MCF 10A (cell line): ENCODE measurements around the gene LCA5. TPM values are rescaled to one million over a fixed set of nuclear protein-coding genes. Genes with fewer than 3 reads are reported as not detected.
A peak's percentile ranks its signal among the peaks of the same experiment; 100 is the strongest.

Experiments used
- BruUV-seq: library from RNA; stranded (reverse); fragments of 400-500 nt; replicated peaks from 2 replicates; lab custom pipeline; 2021; lab: Mats Ljungman, UMichigan
- CTCF ChIA-PET: fragments of 300-600 bp; sonication (Branson Sonifier 250); formaldehyde crosslinking; extraction: SDS; loops from one replicate; lab custom pipeline; 2021; ENCODE audit warnings: antibody characterized with exemption, inconsistent platforms; lab: Yijun Ruan, JAX
- POLR2A ChIA-PET: fragments of 300-600, 350-650 bp; sonication (Branson Sonifier 250); formaldehyde crosslinking; extraction: SDS; loops from one replicate; lab custom pipeline; 2020; ENCODE audit warnings: antibody characterized with exemption, inconsistent platforms; lab: Yijun Ruan, JAX
- DNase-seq: peaks from one replicate; pipeline ENCODE4 v3.0.0-alpha.2; 2018; ENCODE audit not compliant: unreplicated experiment
- H3K27ac Mint-ChIP-seq: one replicate; pipeline ENCODE4 v1.8.0; 2022; ENCODE audit warnings: mild to moderate bottlenecking, low read depth, mixed read lengths; ENCODE audit not compliant: unreplicated experiment
- H3K27me3 Mint-ChIP-seq: one replicate; pipeline ENCODE4 v1.8.0; 2022; ENCODE audit warnings: mixed read lengths; ENCODE audit not compliant: insufficient read depth, unreplicated experiment
- H3K36me3 Mint-ChIP-seq: one replicate; pipeline ENCODE4 v1.8.0; 2022; ENCODE audit warnings: mild to moderate bottlenecking, moderate library complexity, mixed read lengths; ENCODE audit not compliant: insufficient read depth, unreplicated experiment
- H3K4me1 Mint-ChIP-seq: one replicate; pipeline ENCODE4 v1.8.0; 2022; ENCODE audit warnings: mixed read lengths; ENCODE audit not compliant: insufficient read depth, unreplicated experiment
- H3K4me3 Mint-ChIP-seq: one replicate; pipeline ENCODE4 v1.8.0; 2022; ENCODE audit warnings: mild to moderate bottlenecking, moderate library complexity, mixed read lengths; ENCODE audit not compliant: unreplicated experiment
- H3K9me3 Mint-ChIP-seq: one replicate; pipeline ENCODE4 v1.8.0; 2022; ENCODE audit warnings: mixed read lengths; ENCODE audit not compliant: unreplicated experiment
- intact Hi-C: fragments of 100-400 bp; cut with micrococcal nuclease; formaldehyde crosslinking; loops from 2 replicates; pipeline ENCODE4 v1.14.1; 2022
- total RNA-seq: library from RNA; stranded (reverse); gene quantifications from 2 replicates; pipeline ENCODE4 v1.2.3, GENCODE V29; 2022
- TF ChIP-seq, protein P1 (sequence below): fragments of 200-600 bp; IDR thresholded peaks from one replicate; pipeline ENCODE4 v1.8.0; 2022; ENCODE audit warnings: antibody characterized with exemption, mild to moderate bottlenecking; ENCODE audit not compliant: unreplicated experiment

The LCA5 gene
- total RNA-seq, 1 experiment from 2014 or later: 4.5 TPM

DNA sequence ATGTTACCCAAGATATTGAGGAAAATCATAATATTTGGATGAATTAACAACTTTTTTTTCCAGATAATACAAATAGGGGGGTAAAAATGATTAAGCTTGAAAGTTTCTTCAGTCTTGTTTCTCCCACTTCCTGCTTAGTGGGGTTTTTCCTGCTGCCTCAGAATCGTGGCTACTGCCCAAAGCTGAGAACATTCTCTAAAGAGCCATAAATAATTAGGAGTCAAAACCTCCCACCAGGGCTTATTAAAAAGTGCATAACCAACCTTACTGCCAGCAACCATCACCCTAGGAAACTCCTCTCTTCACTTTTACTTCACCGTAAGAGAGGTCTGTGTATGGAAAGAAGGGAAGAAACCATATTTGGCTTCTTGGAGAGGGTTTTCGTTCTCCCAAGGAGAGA is 9.0 kb upstream of the LCA5 start:
- intact Hi-C loops: no loop called here
- no peaks in the 10 kb centered on the region for H3K27me3 Mint-ChIP-seq
- H3K4me3 Mint-ChIP-seq: no peak overlapping the region
- no TSS peak for BruUV-seq
- DNase-seq: no peak
- peaks cover 8% of the 10 kb centered on the region for H3K4me1 Mint-ChIP-seq
- TF ChIP-seq, protein P1, sequence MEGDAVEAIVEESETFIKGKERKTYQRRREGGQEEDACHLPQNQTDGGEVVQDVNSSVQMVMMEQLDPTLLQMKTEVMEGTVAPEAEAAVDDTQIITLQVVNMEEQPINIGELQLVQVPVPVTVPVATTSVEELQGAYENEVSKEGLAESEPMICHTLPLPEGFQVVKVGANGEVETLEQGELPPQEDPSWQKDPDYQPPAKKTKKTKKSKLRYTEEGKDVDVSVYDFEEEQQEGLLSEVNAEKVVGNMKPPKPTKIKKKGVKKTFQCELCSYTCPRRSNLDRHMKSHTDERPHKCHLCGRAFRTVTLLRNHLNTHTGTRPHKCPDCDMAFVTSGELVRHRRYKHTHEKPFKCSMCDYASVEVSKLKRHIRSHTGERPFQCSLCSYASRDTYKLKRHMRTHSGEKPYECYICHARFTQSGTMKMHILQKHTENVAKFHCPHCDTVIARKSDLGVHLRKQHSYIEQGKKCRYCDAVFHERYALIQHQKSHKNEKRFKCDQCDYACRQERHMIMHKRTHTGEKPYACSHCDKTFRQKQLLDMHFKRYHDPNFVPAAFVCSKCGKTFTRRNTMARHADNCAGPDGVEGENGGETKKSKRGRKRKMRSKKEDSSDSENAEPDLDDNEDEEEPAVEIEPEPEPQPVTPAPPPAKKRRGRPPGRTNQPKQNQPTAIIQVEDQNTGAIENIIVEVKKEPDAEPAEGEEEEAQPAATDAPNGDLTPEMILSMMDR: no peak
- no peaks in the 10 kb centered on the region for H3K9me3 Mint-ChIP-seq
- POLR2A ChIA-PET: interaction anchor here (0.7 to 3.9 kb wide), 5 partner anchors 8 to 467 kb away, joined by 3 to 39 read pairs (median 13); partner anchors contain the start of genes LCA5 and PHIP
- peak overlapping the region; percentile 95 for H3K27ac Mint-ChIP-seq
- CTCF ChIA-PET: interaction anchor here (1.5 to 2.3 kb wide), 2 partner anchors 11 to 12 kb away, joined by 4 to 15 read pairs; no protein-coding TSS in a partner anchor
- peaks cover 10% of the 10 kb centered on the region for H3K36me3 Mint-ChIP-seq

- H3K27ac Mint-ChIP-seq: peak overlapping the region; percentile 95
- peak overlapping the region; percentile 51 for H3K4me3 Mint-ChIP-seq
- BruUV-seq: no TSS peak
- peaks cover 8% of the 10 kb centered on the region for H3K4me1 Mint-ChIP-seq
- peak; percentile 99 for DNase-seq
- ChIA-PET CTCF (interaction anchor here (0.5 to 2.3 kb wide), 7 partner anchors 10 to 325 kb away, joined by 3 to 15 read pairs (median 4); no protein-coding TSS in a partner anchor), POLR2A (interaction anchor here (0.6 to 3.9 kb wide), 12 partner anchors 9 to 471 kb away, joined by 3 to 39 read pairs (median 4); partner anchors contain the start of genes LCA5 and PHIP)
- no peaks in the 10 kb centered on the region for H3K27me3 Mint-ChIP-seq
- peaks cover 10% of the 10 kb centered on the region for H3K36me3 Mint-ChIP-seq
- H3K9me3 Mint-ChIP-seq: no peaks in the 10 kb centered on the region
- TF ChIP-seq, protein P1: peak; percentile 25
- intact Hi-C loops: no loop called here
Measured at GRCh38 chr6:79544939-79545450, 7.8 kb upstream of the LCA5 start.

- POLR2A ChIA-PET: interaction anchor here (0.7 to 3.9 kb wide), 13 partner anchors 9 to 529 kb away, joined by 3 to 39 read pairs (median 3); partner anchors contain the start of genes LCA5 and PHIP
- TSS peak; percentile 93 for BruUV-seq
Measured at GRCh38 chr6:79544299-79544927, 7.2 kb upstream of the LCA5 start.

More at GRCh38 chr6:79544299-79544927, 7.2 kb upstream of the LCA5 start:
- Mint-ChIP-seq H3K4me1 (peaks cover 8% of the 10 kb centered on the region), H3K27me3 (no peaks in the 10 kb centered on the region), H3K9me3 (no peaks in the 10 kb centered on the region), H3K27ac (peak overlapping the region; percentile 95), H3K36me3 (peaks cover 10% of the 10 kb centered on the region), H3K4me3 (peak overlapping the region; percentile 51)
- intact Hi-C loops: no loop called here
- TF ChIP-seq, protein P1: no peak
- CTCF ChIA-PET: interaction anchor here (0.5 to 2.3 kb wide), 8 partner anchors 9 to 325 kb away, joined by 3 to 15 read pairs (median 4); no protein-coding TSS in a partner anchor
- no peak for DNase-seq
